Mononuclear cell (primary cell): Measurements from ENCODE around the gene ACTN1. TPM values are rescaled to one million over a fixed set of nuclear protein-coding genes. Genes with fewer than 3 reads are reported as not detected.
"Not testable (repeated sequence)": the region's sequence is repeated elsewhere in the genome, so short reads cannot be mapped to it uniquely, and the experiment has no call there.

ENCODE experiments used
- H3K27me3 ChIP-seq: 2 replicates; pipeline ENCODE4 v1.6.0; 2011; ENCODE audit warnings: low read length, control low read depth; ENCODE audit not compliant: insufficient read depth
- H3K4me1 ChIP-seq: 2 replicates; pipeline ENCODE4 v1.5.1; 2011; ENCODE audit warnings: mild to moderate bottlenecking, low read length, control low read depth; ENCODE audit not compliant: insufficient read depth
- H3K4me3 ChIP-seq: 2 replicates; pipeline ENCODE4 v1.5.1; 2011; ENCODE audit warnings: mild to moderate bottlenecking, low read length, moderate library complexity
- H3K9me3 ChIP-seq: 2 replicates; pipeline ENCODE4 v1.5.1; 2011; ENCODE audit warnings: low read depth, mild to moderate bottlenecking, control low read depth, low read length
- total RNA-seq: library from RNA; depleted of rRNA; stranded (reverse); fragments of >200 nt; gene quantifications from one replicate; pipeline ENCODE4 v1.2.3, GENCODE V29; 2012

Gene ACTN1
- total RNA-seq, 1 donor, result 80.8 TPM

- Histone ChIP-seq H3K9me3 (no peaks in the 10 kb centered on the region), H3K4me1 (peaks cover 32% of the 10 kb centered on the region), H3K27me3 (no peaks in the 10 kb centered on the region), H3K4me3 (peak overlapping the region; percentile 74)
Observed at GRCh38 chr14:68977718-68978171, 1.4 kb downstream of the ACTN1 start.

- peaks cover 32% of the 10 kb centered on the region for H3K4me1 ChIP-seq
- H3K9me3 ChIP-seq, result no peaks in the 10 kb centered on the region
- H3K27me3 ChIP-seq, result no peaks in the 10 kb centered on the region
Observed at GRCh38 chr14:68977180-68977717, 1.9 kb downstream of the ACTN1 start.

GRCh38 chr14:68976160-68977067 is 2.7 kb downstream of the ACTN1 start:
- peak overlapping the region; percentile 74 for H3K4me3 ChIP-seq
- peaks cover 39% of the 10 kb centered on the region for H3K4me1 ChIP-seq
- no peaks in the 10 kb centered on the region for H3K9me3 ChIP-seq
- no peaks in the 10 kb centered on the region for H3K27me3 ChIP-seq

More at GRCh38 chr14:68977180-68977717, 1.9 kb downstream of the ACTN1 start:
- H3K4me3 ChIP-seq, result peak overlapping the region; percentile 74

GRCh38 chr14:68975667-68976066 is 3.4 kb downstream of the ACTN1 start:
- peaks cover 45% of the 10 kb centered on the region for H3K4me1 ChIP-seq
- H3K27me3 ChIP-seq, result no peaks in the 10 kb centered on the region

GRCh38 chr14:68974759-68975347 is 4.2 kb downstream of the ACTN1 start:
- Histone ChIP-seq H3K9me3 (no peaks in the 10 kb centered on the region), H3K27me3 (no peaks in the 10 kb centered on the region), H3K4me1 (peaks cover 50% of the 10 kb centered on the region), H3K4me3 (no peak overlapping the region)

More at GRCh38 chr14:68975667-68976066, 3.4 kb downstream of the ACTN1 start:
- Histone ChIP-seq H3K9me3 (no peaks in the 10 kb centered on the region), H3K4me3 (no peak overlapping the region)

- Histone ChIP-seq H3K4me1 (peaks cover 62% of the 10 kb centered on the region), H3K27me3 (no peaks in the 10 kb centered on the region), H3K9me3 (no peaks in the 10 kb centered on the region), H3K4me3 (no peak overlapping the region)
Observed at GRCh38 chr14:68973639-68974038, 5.5 kb downstream of the ACTN1 start.

GRCh38 chr14:68973219-68973565 is 5.9 kb downstream of the ACTN1 start:
- H3K9me3 ChIP-seq, H3K27me3 ChIP-seq, H3K4me3 ChIP-seq: not testable (repeated sequence)
- H3K4me1 ChIP-seq, result peaks cover 66% of the 10 kb centered on the region

GRCh38 chr14:68972507-68973218 is 6.4 kb downstream of the ACTN1 start:
- Histone ChIP-seq H3K27me3 (no peaks in the 10 kb centered on the region), H3K4me3 (no peak overlapping the region), H3K9me3 (no peaks in the 10 kb centered on the region), H3K4me1 (peaks cover 68% of the 10 kb centered on the region)

- H3K9me3 ChIP-seq, result no peaks in the 10 kb centered on the region
- no peaks in the 10 kb centered on the region for H3K27me3 ChIP-seq
- no peak overlapping the region for H3K4me3 ChIP-seq
- H3K4me1 ChIP-seq, result peaks cover 69% of the 10 kb centered on the region
Observed at GRCh38 chr14:68971411-68972035, 7.6 kb downstream of the ACTN1 start.

GRCh38 chr14:68970736-68971135 is 8.4 kb downstream of the ACTN1 start:
- H3K4me1 ChIP-seq, result peaks cover 69% of the 10 kb centered on the region
- H3K9me3 ChIP-seq, result no peaks in the 10 kb centered on the region
- no peaks in the 10 kb centered on the region for H3K27me3 ChIP-seq
- no peak overlapping the region for H3K4me3 ChIP-seq

- H3K4me1 ChIP-seq, result peaks cover 69% of the 10 kb centered on the region
- H3K27me3 ChIP-seq, result no peaks in the 10 kb centered on the region
- no peaks in the 10 kb centered on the region for H3K9me3 ChIP-seq
- H3K4me3 ChIP-seq, result no peak overlapping the region
Observed at GRCh38 chr14:68970038-68970612, 9.0 kb downstream of the ACTN1 start.

GRCh38 chr14:68969278-68970033 is 9.6 kb downstream of the ACTN1 start:
- H3K27me3 ChIP-seq, result no peaks in the 10 kb centered on the region
- H3K4me1 ChIP-seq, result peaks cover 69% of the 10 kb centered on the region
- no peak overlapping the region for H3K4me3 ChIP-seq
- no peaks in the 10 kb centered on the region for H3K9me3 ChIP-seq

GRCh38 chr14:68968721-68969120 is 10.4 kb downstream of the ACTN1 start:
- Histone ChIP-seq H3K27me3 (no peaks in the 10 kb centered on the region), H3K9me3 (no peaks in the 10 kb centered on the region), H3K4me3 (no peak overlapping the region), H3K4me1 (peaks cover 69% of the 10 kb centered on the region)

- Histone ChIP-seq H3K4me1 (peaks cover 69% of the 10 kb centered on the region), H3K4me3 (no peak overlapping the region), H3K27me3 (no peaks in the 10 kb centered on the region), H3K9me3 (no peaks in the 10 kb centered on the region)
Observed at GRCh38 chr14:68968051-68968450, 11.1 kb downstream of the ACTN1 start.
